Smooth muscle cell of the brain vasculature (primary cell): ENCODE data around the gene F13B.
"Not testable (repeated sequence)": the region's sequence is repeated elsewhere in the genome, so short reads cannot be mapped to it uniquely, and the experiment has no call there.

ENCODE experiments used
- DNase-seq: peaks from one replicate; pipeline ENCODE4 v3.0.0-alpha.2; 2012; ENCODE audit warnings: low read depth, low spot score

The F13B gene

GRCh38 chr1:197042676-197043341 is 24.3 kb downstream of the F13B start:
- DNase-seq = no peak

GRCh38 chr1:197041486-197042353 is 25.3 kb downstream of the F13B start:
- no peak for DNase-seq

- DNase-seq = no peak
Measured at GRCh38 chr1:197036861-197037260, 30.2 kb downstream of the F13B start.

- not testable (repeated sequence) for DNase-seq
Measured at GRCh38 chr1:197034631-197035339, 32.3 kb downstream of the F13B start.

GRCh38 chr1:197029749-197030148 is 37.3 kb downstream of the F13B start:
- no peak for DNase-seq

- DNase-seq = no peak
Measured at GRCh38 chr1:197027359-197027758, 39.7 kb downstream of the F13B start.

- no peak for DNase-seq
Measured at GRCh38 chr1:197024460-197024859, 42.6 kb downstream of the F13B start.

GRCh38 chr1:197021716-197022115 is 45.3 kb downstream of the F13B start:
- no peak for DNase-seq

- DNase-seq = no peak
Measured at GRCh38 chr1:197017558-197018146, 49.4 kb downstream of the F13B start.

- no peak for DNase-seq
Measured at GRCh38 chr1:197016751-197017150, 50.3 kb downstream of the F13B start.

- no peak for DNase-seq
Measured at GRCh38 chr1:197013234-197013633, 53.8 kb downstream of the F13B start.

GRCh38 chr1:197011614-197012013 is 55.4 kb downstream of the F13B start:
- DNase-seq = no peak

GRCh38 chr1:197008861-197009260 is 58.2 kb downstream of the F13B start:
- DNase-seq = no peak

- no peak for DNase-seq
Measured at GRCh38 chr1:197003132-197003531, 63.9 kb downstream of the F13B start.

GRCh38 chr1:197001828-197002227 is 65.2 kb downstream of the F13B start:
- no peak for DNase-seq

GRCh38 chr1:196997423-196997822 is 69.6 kb downstream of the F13B start:
- DNase-seq = peak; percentile 52

- no peak for DNase-seq
Measured at GRCh38 chr1:196993916-196994315, 73.1 kb downstream of the F13B start.

GRCh38 chr1:196991919-196992651 is 75.0 kb downstream of the F13B start:
- peak; percentile 6 for DNase-seq
